Activated T-helper 2 cell treated with anti-CD3 and anti-CD28 coated beads, Interferon-gamma antibody, Interleukin-2, Interleukin-4, amounts not matched to agents 10 μg/mL and 5 μg/mL and 100 μg/mL, durations not matched to agents 14 hours and 24 hours and 36 hours (primary cell): ENCODE data around the gene DNAJC9. TPM values are rescaled to one million over a fixed set of nuclear protein-coding genes. Genes with fewer than 3 reads are reported as not detected.

Experiments used
- DNase-seq: peaks from one replicate; pipeline ENCODE4 v3.0.0; 2021; ENCODE audit warnings: low spot score
- H3K27ac Mint-ChIP-seq: one replicate; pipeline ENCODE4 v1.8.0; 2021; ENCODE audit warnings: mixed read lengths
- H3K27me3 Mint-ChIP-seq: one replicate; pipeline ENCODE4 v1.8.0; 2021; ENCODE audit warnings: low read depth, mixed read lengths
- H3K36me3 Mint-ChIP-seq: one replicate; pipeline ENCODE4 v1.8.0; 2021; ENCODE audit warnings: low read depth, mixed read lengths
- H3K4me1 Mint-ChIP-seq: one replicate; pipeline ENCODE4 v1.8.0; 2021; ENCODE audit warnings: low read depth, mixed read lengths
- H3K4me3 Mint-ChIP-seq: one replicate; pipeline ENCODE4 v1.8.0; 2021; ENCODE audit warnings: low read depth, mild to moderate bottlenecking, moderate library complexity, mixed read lengths
- H3K9me3 Mint-ChIP-seq: one replicate; pipeline ENCODE4 v1.8.0; 2021; ENCODE audit warnings: mixed read lengths
- intact Hi-C: fragments of 100-400 bp; cut with micrococcal nuclease; formaldehyde crosslinking; loops from one replicate; pipeline ENCODE4 v1.15.1; 2023
- total RNA-seq: library from RNA; stranded (reverse); gene quantifications from 2 replicates; pipeline ENCODE4 v1.2.3, GENCODE V29; 2022

Gene DNAJC9
- total RNA-seq, 1 donor from 2014 or later = 50.8 TPM

DNA sequence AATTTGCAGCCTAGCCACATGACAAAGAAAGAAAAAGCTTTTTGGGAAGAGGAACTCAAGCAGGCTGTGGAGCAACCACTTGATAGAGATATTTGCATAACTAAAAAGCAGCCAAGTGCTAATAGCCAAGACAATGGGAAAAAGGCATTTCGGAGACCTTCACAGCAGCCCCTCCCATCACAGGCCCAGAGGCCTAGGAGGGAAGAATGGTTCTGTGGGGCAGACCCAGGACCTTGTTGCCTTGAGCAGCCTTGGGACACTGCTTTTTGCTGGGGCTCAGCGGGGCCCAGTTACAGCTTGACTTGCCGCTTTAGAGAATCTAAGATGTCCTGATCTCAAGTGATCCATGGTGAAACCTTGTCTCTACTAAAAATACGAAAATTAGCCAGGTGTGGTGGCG is 40.7 kb downstream of the DNAJC9 start:
- H3K4me1 Mint-ChIP-seq = no peaks in the 10 kb centered on the region
- H3K27ac Mint-ChIP-seq = no peak overlapping the region
- intact Hi-C loops = no loop called here
- peaks cover 12% of the 10 kb centered on the region for H3K36me3 Mint-ChIP-seq
- no peaks in the 10 kb centered on the region for H3K27me3 Mint-ChIP-seq
- no peak for DNase-seq
- H3K9me3 Mint-ChIP-seq = no peaks in the 10 kb centered on the region
- H3K4me3 Mint-ChIP-seq = no peak overlapping the region

DNA sequence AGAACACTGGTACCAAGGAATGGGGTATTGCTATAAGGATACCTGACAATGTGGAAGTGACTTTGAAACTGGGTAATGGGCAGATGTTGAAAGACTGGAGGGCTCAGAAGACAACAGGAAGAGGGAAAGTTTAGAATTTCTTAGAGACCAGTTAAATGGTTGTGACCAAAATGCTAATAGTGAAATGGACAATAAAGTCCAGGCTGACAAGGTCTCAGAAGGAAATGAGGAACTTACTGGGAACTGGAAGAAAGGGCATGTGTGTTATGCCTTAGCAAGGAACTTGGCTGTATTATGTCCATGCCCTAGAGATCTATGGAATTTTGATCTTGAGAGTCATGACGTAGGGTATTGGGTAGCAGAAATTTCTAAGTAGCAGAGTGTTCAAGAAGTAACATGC is 41.2 kb downstream of the DNAJC9 start:
- H3K36me3 Mint-ChIP-seq = peaks cover 12% of the 10 kb centered on the region
- H3K9me3 Mint-ChIP-seq = no peaks in the 10 kb centered on the region
- H3K27me3 Mint-ChIP-seq = no peaks in the 10 kb centered on the region
- intact Hi-C loops = no loop called here
- H3K4me3 Mint-ChIP-seq = no peak overlapping the region
- no peak overlapping the region for H3K27ac Mint-ChIP-seq
- no peak for DNase-seq
- H3K4me1 Mint-ChIP-seq = no peaks in the 10 kb centered on the region

DNA sequence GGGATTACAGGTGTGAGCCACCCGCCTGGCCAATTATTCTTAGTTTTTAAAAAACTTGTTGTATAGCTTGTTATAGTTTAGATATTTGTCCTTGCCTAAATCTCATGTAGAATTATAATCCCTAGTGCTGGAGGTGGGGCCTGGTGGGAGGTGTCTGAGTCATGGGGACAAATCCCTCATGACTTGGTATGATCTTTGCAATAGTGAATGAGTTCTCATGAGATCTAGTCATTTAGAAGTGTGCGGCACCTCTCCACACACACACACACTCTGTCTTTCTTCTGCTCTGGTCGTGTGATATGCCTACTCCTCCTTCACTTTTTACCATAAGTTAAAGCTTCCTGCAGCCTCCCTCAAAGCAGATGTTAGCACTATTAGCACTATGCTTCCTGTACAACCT is 42.0 kb downstream of the DNAJC9 start:
- Mint-ChIP-seq H3K27me3 (no peaks in the 10 kb centered on the region), H3K9me3 (no peaks in the 10 kb centered on the region), H3K4me3 (no peak overlapping the region), H3K27ac (no peak overlapping the region), H3K4me1 (no peaks in the 10 kb centered on the region), H3K36me3 (peaks cover 12% of the 10 kb centered on the region)
- DNase-seq = no peak
- intact Hi-C loops = no loop called here

Other genes starting within 250 kb of the DNAJC9 start
- 71.9 and 72.8 TPM in 2 replicates for gene P4HA1, start 150.4 kb downstream of the DNAJC9 start, total RNA-seq
- 0.76 and 1.0 TPM in 2 replicates for gene NUDT13, start 136.8 kb downstream of the DNAJC9 start, total RNA-seq
- gene ECD, start 79.2 kb downstream of the DNAJC9 start, total RNA-seq = 35.2 and 37.8 TPM in 2 replicates
- 13.8 and 14.3 TPM in 2 replicates for gene FAM149B1, start 79.1 kb downstream of the DNAJC9 start, total RNA-seq
- gene MRPS16, start 5.4 kb upstream of the DNAJC9 start, total RNA-seq = 145 and 152 TPM in 2 replicates
- 0.41 and 0.43 TPM in 2 replicates for gene CFAP70, start 111.6 kb upstream of the DNAJC9 start, total RNA-seq
- 173 and 174 TPM in 2 replicates for gene ANXA7, start 166.8 kb upstream of the DNAJC9 start, total RNA-seq
- gene MSS51, start 186.3 kb upstream of the DNAJC9 start, total RNA-seq = 2.6 and 3.3 TPM in 2 replicates
- 45.4 and 46.0 TPM in 2 replicates for gene PPP3CB, start 248.8 kb upstream of the DNAJC9 start, total RNA-seq